ENCODE measurements around the gene HEATR5B.
A peak's percentile ranks its signal among the peaks of the same experiment; 100 is the strongest.
"Not testable (repeated sequence)": the region's sequence is repeated elsewhere in the genome, so short reads cannot be mapped to it uniquely, and the experiment has no call there.

The HEATR5B gene

DNA sequence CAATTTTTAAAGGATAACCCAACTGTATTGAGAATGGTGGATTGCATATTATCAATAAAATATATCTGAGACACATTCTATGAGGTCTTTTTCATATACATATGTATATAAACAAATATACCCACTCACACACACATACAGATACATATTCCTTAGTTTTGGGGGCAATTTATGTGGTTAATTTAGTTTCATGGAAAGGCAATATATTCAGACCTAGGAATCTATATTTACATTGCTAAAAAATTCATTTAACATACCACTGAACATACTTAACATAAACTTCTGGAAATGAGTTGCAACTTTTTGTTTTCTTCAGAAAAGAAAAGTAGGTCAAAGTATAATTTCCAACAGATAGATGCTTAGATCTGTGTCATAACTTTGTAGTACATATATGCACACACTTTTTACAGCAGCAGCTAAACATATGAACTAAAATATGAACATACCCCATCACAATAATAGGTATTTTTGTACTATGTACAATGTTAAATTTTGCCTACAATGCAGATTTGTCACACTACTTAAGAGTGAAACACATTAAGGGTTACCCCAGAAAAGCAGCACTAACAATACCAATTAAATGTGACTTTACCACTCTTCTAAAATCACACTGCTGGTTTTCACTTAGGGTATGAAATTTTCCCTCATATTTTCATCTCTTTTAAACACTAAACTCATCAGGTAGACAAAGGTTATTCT lies 23.0 kb downstream of the HEATR5B start:
- no peak for DNase-seq

DNA sequence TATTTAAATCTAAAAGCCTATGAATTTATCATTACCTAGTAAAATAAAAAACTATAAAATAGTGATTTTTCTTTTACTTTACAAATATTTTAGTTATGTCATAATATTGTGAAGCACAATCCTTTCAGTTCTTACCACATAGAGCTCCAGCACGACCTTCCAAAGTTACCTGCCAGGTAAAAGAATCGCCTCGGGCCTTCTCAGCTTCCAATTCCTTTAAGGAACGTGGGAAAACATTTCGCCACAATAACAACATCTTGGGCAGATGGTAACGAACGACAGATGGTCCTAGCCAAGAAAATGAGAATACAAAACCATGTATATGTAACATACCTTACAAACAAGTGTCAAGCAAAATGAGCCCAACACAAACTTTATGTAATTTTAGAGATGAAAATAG lies 23.7 kb downstream of the HEATR5B start:
- no peak for DNase-seq

DNA sequence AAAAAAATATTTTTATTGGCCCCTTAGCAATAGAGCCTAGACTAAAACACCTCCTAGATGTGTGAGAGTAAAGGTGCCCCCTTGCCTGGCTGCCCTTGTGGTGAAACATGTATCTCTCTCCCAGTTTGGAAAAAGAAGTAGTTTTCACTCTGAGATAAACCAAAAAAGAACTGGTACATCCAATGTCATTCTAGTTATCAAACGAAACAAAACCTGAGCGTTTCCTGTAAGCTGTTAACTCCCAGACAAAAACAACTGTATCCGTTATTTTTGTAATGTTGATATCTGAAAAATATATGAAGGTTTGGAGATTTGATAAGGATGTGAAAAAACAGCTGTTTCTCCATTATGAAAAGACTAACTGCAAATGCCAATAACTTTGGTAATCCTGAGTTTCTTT lies 24.3 kb downstream of the HEATR5B start:
- DNase-seq = no peak

DNA sequence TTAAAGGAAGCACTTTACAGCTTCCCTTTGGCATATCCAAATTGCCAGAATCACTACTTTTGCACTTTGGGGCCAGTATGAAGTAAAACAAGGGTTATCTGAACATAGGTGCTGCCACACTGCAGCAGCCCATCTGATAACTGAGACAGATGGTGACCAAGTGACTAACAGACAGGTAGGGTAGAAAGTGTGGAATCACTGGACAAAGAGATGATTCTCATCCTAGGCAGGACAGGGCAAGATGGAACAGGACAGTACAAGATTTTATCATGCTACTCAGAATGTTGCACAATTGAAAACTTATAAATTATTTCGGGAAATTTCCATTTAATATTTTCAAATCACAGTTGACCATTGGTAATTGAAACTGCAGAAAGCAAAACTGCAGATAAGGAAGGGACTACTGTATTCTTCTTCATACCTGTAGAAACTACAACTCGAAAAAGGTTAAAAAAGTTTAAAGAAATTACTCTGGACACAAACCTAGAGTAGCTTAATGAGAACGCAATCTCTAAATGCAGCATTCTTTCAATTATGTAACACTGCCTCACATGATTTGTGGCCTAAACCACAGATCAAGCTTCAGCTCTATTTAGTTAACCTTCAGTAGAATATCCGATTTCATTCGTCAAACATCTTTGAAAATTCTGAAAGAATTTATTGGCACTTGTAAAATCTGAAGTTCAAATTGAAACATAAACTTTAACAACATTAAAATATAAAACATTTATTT lies 31.4 kb downstream of the HEATR5B start:
- DNase-seq = no peak

DNA sequence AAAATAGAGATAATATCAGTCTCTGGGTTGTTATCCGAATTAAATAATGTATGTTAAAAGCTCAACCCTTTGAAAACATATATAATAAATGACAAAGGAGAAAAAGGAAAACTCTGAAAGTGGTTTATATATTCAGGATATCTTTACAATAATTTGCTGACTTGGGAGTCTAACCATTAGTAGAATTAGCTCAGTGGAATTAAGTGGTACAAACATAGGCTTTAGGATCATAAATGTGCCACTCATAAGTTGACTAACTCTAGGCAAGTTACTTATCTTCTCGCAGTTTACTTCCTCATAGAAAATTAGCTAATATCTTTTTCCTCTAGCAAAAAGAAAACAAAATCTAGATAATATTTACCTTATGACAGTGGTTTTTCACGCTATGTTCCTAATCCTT lies 44.6 kb downstream of the HEATR5B start:
- DNase-seq = no peak

DNA sequence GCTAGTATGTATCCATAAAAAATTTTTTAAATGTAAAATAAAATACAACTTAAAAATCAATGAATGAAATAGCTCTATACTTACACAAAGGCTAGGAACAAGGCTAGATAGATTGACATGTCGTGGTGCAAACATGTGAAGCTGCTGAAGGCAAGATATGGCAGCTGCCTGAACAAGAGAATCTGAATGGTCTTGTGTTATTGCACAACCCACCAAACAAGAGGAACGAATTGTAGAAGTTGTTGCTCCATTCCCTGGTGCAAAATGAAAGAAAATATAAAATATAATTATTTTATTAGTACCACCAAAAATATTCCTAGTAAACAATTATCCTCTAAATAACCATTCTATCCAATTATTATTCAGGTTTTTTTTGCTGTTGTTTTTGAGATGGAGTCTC lies 46.4 kb downstream of the HEATR5B start:
- DNase-seq = no peak

DNA sequence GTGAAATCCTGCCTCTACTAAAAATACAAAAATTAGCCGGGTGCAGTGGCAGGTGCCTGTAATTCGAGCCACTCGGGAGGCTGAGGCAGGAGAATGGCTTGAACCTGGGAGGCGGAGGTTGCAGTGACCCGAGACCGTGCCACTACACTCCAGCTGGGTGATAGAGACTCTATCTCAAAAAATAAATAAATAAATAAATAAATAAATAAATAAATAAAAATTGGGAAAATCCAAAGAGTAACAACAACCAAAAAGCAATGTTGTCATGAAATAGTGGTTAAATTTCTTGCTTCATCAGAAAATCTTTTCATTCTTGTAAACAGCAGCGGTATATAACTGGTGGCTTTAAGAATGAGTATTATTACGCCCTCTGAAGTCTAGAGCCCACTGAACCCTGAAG lies 54.4 kb downstream of the HEATR5B start:
- no peak for DNase-seq

DNA sequence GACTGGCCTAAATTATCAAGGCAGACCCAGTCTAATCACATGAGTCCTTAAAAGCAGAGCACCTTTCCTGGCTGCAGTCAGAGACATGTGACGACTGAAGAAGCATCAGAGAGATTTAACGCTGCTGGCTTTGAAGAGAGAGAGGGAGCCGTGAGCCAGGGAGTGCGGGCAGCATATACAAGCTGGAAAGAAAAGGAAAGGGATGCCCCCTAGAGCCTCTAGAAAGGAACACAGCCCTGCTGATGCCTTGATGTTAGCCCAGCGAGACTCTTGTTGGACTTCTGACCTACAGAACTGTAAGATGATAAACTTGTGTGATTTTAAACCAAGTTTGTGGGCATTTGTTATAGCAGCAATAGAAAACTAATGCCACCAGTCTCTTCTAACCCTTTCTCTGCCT lies 58.1 kb downstream of the HEATR5B start:
- DNase-seq = no peak

DNA sequence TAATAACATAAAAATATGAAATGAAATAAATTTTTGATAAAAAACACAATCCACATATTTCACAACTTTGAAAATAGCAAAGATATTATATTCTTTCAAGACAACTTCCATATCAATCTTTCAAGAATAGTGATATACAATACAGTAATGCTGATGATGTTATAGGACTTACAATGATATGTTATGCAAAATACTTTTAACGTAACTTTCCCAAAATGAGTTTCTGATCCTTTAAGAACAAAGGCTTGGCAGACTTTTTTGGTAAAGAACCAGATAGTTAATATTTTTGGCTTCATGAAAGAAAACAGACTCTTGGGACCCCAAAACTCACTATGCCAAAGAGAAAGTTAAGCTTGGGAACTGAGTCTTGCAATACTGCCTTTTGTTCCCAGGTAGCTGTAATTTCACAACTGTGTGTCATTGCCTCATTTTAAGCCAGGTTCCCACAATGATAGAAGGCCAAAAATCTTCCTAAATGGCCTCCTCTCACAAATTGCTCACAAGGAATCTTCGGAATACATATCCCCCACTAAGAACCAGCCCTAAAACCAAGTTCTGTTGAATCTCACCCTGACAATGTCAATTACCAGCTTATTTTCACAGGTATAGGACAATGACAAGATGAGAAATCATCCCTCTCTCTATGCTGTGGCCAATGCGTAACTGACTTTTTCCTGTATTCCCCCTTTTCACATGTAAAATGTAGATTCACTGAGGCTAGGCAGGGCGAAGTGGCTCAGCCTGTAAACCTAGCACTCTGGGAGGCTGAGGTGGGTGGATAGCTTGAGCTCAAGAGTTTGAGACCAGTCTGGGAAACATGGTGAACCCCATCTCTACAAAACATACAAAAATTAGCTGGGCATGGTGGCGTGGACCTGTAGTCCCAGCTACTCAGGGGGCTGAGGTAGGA lies 63.0 kb downstream of the HEATR5B start:
- DNase-seq = no peak

DNA sequence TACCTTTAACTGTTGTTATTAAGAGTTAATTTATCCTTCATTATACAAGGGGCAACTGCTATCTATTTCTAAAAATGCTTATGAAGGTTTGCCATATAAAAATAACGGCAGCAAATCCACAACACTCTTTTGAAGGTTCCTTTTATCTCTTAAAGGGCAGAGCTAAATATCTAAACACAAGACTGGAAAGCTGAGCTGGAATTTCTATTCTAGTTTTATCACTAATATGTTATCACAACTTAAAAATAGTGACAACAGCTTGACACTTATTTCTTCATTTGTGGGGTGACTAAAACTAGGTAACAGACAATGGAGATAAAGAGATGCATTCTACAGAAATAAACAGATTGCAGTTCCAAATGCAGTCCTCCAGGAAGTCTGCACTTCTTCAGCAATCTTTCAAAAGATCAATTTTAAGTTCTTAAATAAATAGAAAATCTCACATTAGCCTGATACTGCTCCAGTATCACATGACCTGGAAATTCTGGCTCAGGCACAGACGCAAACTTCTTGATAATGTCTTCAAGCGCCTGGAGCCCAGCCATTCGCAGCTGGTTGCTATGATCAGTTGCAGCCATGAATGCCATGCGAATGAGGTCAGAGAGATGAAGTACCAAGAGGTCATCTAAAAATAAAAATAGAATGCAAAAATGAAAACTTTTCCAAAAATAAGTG lies 63.8 kb downstream of the HEATR5B start:
- no peak for DNase-seq

DNA sequence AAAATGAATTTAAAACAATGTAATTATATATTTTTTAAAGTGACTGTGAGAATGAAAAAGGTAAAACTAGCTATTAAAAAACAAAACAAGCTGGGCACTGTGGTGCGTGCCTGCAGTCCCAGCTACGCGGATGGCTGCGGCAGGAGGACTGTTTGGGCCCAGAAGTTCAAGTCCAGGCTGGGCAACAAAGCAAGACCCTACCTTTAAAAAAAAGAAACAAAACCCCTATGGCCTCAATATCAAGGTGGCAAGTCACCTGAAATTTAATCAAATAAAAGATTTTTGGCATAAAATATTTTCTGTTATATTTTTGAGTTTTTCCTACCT lies 70.9 kb downstream of the HEATR5B start:
- DNase-seq = no peak

DNA sequence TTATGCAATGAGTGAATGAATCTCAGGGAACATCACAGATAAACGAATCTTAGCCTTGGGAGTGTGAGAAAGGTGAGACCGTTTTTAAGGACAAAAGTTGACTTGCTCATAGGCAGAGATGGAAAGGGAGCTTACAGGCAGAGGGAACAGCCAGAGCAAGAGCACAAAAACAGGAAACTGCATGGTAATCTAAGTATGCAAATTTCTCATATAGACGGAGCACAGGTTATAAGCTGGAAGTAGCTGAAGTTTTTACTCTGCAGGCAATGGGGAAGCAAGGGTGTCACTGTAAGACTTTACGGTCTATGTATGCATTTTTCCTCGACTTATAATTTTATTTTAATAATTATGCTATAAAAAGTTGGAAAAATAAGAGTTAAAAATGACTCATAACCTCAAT lies 73.0 kb downstream of the HEATR5B start:
- no peak for DNase-seq

DNA sequence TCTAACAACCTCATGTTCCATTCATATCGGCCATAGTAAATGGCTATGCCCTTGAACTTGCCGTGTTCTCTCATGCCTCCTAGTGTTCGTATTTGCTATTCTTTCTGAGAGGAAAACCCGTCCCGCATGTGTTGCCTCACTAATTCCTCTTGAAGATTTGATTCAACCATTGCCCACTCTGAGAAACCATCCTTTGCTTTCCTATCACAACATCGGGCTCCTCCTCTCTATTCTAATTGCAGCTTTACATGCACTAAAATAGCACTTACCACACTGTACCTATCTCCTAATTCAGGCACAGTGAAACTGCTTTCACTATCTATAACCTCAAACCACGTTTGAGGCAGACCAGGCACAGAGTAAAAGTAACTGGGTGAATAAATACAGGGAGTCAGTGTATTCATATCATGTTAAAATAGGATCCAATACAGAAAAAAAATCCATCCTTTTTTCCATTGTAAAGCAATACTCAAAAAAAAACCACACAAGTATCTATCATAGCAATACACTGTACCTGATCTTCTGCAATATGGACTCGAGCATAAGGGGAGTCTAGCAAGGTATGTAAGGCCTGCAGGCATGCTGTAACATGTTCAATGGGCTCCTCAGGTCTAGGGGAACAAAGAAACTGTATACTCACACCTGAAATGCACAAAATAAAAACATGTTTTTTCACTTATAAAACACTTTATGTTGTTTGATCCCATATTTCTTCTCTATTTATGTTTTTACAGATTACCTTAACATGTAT lies 78.9 kb downstream of the HEATR5B start:
- peak; percentile 50 for DNase-seq

DNA sequence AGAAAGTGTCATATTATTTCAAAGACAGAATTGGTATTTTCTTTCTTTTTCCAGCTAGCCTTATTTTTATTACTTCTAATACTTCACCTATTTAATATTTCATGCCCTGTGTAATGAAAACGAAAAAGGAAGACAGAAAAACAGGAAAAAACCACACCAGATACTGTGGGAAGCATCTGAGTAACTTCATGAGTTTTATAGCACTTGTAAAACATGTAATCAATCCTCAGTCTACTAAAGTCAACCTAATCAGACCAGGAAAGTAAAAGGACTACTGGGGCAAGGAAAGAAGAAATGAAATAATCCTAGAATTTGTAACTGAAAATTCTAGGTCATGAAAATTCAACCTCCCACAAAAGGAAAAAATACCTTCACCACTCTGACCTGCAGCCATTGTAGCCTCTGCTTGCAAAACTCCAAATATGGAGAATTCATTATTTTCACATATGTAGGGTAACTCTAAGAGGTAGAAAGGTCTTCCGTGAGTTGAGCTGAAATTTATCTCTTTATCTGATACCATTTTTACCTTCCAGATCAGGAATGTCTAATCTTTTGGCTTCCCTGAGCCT lies 83.1 kb downstream of the HEATR5B start:
- DNase-seq = no peak

DNA sequence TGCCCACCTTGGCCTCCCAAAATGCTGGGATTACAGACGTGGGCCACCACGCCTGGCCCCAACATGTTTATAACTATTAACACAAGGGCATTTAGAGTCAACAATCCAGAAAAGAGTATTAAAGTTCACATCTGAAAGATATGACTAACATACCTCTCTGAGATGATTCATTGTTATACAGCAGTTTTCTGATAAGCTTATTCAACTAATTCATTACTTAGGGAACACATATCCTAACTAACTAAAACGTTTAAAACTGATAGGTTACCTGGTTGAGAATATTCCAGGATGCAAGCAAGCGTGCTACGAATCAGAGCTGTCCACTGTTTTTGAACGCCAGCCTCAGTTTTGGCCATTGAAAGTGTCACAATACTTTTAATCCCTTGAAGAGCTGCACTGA lies 83.9 kb downstream of the HEATR5B start:
- DNase-seq = no peak

DNA sequence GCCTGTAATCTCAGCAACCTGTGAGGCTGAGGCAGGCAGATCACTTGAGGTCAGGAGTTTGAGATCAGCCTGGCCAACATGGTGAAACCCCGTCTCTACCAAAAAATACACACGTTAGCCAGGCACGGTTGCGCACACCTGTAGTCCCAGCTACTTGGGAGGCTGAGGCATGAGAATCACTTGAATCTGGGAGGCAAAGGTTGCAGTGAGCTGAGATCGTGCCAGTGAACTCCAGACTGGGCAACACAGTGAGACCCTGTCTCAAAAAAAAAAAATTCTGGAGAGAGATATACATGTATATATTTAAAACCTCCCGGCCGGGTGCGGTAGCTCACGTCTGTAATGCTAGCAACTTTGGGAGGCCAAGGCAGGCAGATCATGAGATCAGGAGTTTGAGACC lies 84.8 kb downstream of the HEATR5B start:
- DNase-seq = not testable (repeated sequence)

DNA sequence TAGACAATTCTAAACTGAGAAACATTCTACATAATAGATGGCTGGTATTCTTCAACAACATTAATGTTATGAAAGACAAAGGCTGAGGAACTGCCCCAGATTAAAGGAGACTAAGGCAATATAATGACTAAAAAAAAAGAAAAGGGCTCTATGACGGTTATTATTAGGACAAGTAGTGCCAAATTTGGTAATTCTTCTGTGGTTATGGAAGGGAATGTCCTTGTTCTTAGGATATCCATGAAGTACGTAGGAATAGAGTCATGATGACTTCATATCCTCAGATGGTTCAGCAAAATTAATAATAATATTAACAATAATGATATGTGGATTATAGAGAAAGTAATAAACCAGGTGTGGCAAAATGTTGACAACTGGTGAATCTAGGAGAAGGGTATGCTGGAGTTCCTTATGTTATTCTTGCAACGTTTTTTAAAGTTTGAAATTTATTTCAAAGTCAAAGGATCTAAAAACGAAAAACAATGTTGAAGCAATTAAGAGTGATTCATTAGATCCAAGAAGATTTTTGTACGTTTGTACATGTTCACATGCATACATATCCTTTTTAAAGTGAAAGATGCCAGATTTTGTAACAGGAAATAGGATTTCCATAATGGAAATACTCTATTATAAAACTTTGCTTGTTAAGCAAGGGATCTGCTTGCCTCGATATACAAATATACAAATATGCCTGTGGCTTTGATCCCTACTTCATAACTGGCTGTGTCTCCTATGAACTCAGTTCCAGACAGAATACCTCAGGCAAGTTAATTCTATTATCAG lies 90.1 kb downstream of the HEATR5B start:
- DNase-seq = no peak

DNA sequence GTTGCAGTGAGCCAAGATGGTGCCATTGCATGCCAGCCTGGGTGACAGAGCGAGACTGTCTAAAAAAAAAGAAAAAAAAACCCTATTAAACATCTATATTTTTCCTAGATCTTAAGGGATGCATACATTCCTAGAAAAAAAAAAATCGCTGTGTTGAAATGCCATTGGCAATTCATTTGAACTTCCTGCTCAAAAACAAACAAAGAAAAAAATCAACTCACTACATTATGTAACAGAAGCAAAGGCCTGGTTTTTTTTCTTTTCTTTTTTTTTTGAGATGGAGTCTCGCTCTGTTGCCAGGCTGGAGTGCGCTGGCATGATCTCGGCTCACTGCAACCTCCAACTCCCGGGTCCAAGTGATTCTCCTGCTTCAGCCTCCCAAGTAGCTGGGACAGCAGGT lies 96.2 kb downstream of the HEATR5B start:
- no peak for DNase-seq

DNA sequence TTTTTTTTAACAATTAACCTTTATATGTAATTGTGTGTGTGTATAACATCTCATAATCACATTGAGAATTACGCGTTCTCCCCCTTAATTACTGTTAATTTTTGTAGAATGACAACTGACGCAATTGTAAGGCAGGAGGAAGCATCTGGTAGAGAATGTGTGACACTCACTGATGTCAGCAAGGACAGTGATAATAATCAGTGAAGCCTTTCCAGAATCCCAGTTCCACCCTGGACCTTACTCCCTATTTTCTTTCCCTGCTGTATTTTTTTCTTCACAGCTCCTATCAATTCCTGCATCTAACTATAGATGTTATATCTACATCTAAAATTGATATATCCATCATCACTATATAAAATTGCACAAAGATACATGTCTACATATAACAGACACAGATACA lies 101.7 kb downstream of the HEATR5B start:
- DNase-seq = no peak

DNA sequence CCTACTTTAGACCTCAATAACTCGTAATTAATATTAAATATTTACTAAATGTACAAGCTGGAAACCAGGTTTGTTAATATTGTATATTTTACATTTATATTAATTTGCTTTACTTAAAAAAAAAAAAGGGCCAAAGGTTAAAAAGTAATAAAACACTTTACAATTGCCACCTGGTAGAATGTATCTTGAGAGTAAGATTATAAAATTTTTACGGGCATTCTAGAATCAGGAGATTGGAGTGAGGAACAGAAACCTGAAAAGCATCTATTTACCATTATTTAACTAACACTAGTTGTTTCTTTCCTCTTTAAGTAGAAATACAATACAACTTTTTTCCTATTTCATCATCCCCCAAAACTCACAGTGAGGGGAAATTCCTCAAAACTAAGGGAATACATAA lies 102.3 kb downstream of the HEATR5B start:
- no peak for DNase-seq

DNA sequence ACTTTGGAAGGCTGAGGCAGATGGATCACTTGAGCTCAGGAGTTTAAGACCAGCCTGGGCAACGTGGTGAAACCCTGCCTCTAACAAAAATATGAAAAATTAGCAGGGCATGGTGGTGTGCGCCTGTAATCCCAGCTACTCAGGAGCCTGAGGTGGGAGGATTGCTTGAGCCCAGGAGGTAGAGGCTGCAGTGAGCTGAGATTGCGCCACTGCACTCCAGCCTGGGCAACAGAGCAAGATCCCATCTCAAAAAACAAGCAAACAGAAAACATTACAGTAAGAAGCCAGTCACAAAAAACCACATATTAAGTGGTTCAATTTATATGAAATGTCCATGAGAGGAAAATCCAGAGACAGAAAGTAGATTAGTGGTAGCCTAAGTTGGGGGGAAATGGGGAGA lies 105.2 kb downstream of the HEATR5B start:
- not testable (repeated sequence) for DNase-seq

Data from midbrain (tissue), 1 donor.